ENCODE measurements around the gene DACT3. TPM values are rescaled to one million over a fixed set of nuclear protein-coding genes. Genes with fewer than 3 reads are reported as not detected.

The DACT3 gene
- total and polyA plus RNA-seq, 2 of the 4 experiments (the other 2 are of a cell fraction), result 1.6 to 4.9 TPM

DNA sequence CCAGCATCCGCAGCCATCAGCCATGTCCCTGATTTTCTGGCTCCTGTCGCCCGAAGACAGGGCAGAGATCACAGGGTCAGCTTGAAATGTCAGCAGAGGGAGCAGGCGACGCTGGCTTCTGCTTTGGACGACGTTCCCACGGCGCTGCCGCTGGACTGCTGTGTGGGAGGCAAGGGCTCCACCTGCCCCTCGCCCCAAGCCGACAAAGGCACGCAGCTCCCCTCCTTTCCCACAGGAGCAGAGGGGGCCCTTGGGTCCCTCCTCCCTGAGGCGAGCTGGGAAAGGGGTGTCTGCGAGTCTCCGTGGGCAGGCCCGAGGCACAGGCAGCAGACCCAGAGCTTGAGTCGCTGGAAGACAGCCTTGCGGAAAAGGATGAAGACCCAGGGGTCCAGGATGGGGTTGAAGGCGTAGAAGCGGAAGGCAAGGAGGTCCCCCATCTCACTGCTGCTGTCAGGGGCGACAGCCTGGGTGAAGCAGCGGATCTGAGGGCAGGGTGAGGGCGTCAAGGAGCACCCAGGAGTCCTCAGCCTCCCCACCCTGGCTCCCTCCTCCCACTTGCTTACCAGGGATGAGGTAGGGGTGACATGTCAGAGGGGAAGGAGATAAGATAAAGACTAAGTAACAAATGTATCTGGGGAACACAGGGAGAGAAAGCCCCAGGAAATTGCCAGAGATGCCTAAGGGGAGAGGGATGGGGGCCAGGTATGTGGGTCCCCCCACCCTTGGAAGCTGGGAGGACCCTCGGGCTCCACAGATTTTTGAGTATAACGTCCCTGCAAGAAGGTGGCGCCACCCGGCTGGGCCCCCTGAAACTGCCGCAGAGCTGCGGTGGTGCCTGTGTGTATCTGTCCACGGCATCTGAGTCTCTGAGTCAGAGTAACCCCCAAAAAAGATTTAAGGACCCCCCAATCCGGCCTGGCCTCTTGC is 39.5 kb downstream of the DACT3 start (continued):
- TF ChIP-seq, protein P1, sequence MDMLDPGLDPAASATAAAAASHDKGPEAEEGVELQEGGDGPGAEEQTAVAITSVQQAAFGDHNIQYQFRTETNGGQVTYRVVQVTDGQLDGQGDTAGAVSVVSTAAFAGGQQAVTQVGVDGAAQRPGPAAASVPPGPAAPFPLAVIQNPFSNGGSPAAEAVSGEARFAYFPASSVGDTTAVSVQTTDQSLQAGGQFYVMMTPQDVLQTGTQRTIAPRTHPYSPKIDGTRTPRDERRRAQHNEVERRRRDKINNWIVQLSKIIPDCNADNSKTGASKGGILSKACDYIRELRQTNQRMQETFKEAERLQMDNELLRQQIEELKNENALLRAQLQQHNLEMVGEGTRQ (IDR thresholded peaks at IDR 0.05; ENCODE audit: low read depth, low read length), result no peak

DNA sequence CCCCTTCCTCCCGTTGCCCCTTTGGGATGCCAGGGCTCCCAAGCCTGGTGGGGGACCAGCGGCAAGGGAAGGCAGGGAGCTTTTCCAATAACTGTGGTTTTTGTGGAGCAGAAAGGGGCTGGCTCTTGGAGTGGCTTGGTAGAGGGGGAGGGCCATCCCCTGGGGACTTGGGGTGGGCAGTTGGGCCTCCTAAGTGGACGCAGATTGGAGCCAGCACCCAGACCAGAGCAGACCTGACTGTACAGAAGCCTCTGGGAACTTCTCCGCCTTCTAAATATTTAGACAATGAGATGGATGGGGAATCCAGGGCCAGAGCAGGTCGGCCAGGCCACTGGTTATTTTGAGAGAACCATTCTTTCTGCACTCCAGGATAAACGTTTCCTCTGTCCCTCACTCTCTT is 40.3 kb downstream of the DACT3 start:
- H2BK120ac ChIP-seq (ENCODE audit: low read depth, low read length), result peak overlapping the region; percentile 72
- peak overlapping the region; percentile 38; the same call in 1 of the 2 replicates for H4K91ac ChIP-seq (ENCODE audit: insufficient read depth, low read depth, low read length)
- no peaks in the 10 kb centered on the region for H3K9me3 ChIP-seq (ENCODE audit: control insufficient read depth, insufficient read depth, low read length)
- H3K23ac ChIP-seq (ENCODE audit: low read depth, low read length), result no peak overlapping the region
- POLR2A ChIA-PET (ENCODE audit: unreplicated experiment), result no interaction called here
- peak overlapping the region; percentile 57; the same call in 1 of the 2 replicates for H2AK5ac ChIP-seq (ENCODE audit: low read depth, low read length)
- H2BK5ac ChIP-seq (ENCODE audit: low read depth, low read length, poor library complexity, severe bottlenecking), result peak overlapping the region; percentile 37
- peak overlapping the region; percentile 62 for H3K4me2 ChIP-seq (ENCODE audit: low read depth, low read length)
- peak overlapping the region; percentile 86 for H2AFZ ChIP-seq (replicated peaks; ENCODE audit: low read length, poor library complexity)
- H4K20me1 ChIP-seq (ENCODE audit: insufficient read depth, low read length), result peaks cover 14% of the 10 kb centered on the region
- peaks cover 24% of the 10 kb centered on the region for H3K9me1 ChIP-seq (ENCODE audit: insufficient read depth, low read length)
- DNase-seq (peak; percentile 85), ATAC-seq (ENCODE audit: low read depth) (peak; percentile 65)
- H3K79me1 ChIP-seq (ENCODE audit: low read depth in 1 of 2, low read length in 2 of 2), result peaks cover 0 to 23% of the 10 kb centered on the region in 2 experiments; a peak in 1 of 4 replicates
- CTCF ChIA-PET, result interaction anchor here (1.0 kb wide), 1 partner anchor 42 kb away, joined by 3 read pairs; no protein-coding TSS in a partner anchor
- H3K9ac ChIP-seq (ENCODE audit: low read depth, low read length), result no peak overlapping the region
- H3K4me3 ChIP-seq (ENCODE audit: insufficient read depth, low read depth, low read length), result no peak overlapping the region
- no TSS peak for BruUV-seq (replicated peaks)
- in situ Hi-C loops (cut with MboI; ENCODE audit: low sequenced_read_pairs), result no loop called here
- H3K36me3 ChIP-seq (ENCODE audit: control insufficient read depth, insufficient read depth, low read length), result no peaks in the 10 kb centered on the region
- dilution Hi-C loops (cut with HindIII; ENCODE audit: low sequenced_read_pairs, unreplicated experiment), result no loop called here
- H3K18ac ChIP-seq (ENCODE audit: low read depth, low read length), result no peak overlapping the region
- H3K4ac ChIP-seq (ENCODE audit: low read depth, low read length), result peak overlapping the region; percentile 51
- H2AK9ac ChIP-seq (replicated peaks; ENCODE audit: low read depth, low read length, poor library complexity), result no peak overlapping the region
- no peak overlapping the region; the same call in 1 of the 2 replicates for H3K14ac ChIP-seq (replicated peaks; ENCODE audit: low read depth, low read length)
- H3K4me1 ChIP-seq (ENCODE audit: control insufficient read depth, insufficient read depth, low read length), result peaks cover 42% of the 10 kb centered on the region
- no peak overlapping the region for H2BK15ac ChIP-seq (ENCODE audit: low read depth, low read length)
- no peak overlapping the region for H4K5ac ChIP-seq (ENCODE audit: low read depth, low read length)
- peak overlapping the region; percentile 28; the same call in 1 of the 2 replicates for H3K27ac ChIP-seq (ENCODE audit: insufficient read depth, low read length)
- no peak overlapping the region for H2BK20ac ChIP-seq (ENCODE audit: low read depth, low read length)
- intact Hi-C loops (cut with micrococcal nuclease), result no loop called here
- TF ChIP-seq MAZ (IDR thresholded peaks at IDR 0.05; ENCODE audit: borderline replicate concordance, low read depth, low read length) (peak; percentile 39; the same call in 1 of the 2 replicates), FOS (IDR thresholded peaks at IDR 0.05; ENCODE audit: low read depth, low read length) (no peak)
- no CpG with 5 or more reads among the region's 6 CpGs for WGBS, 2 experiments (ENCODE audit: extremely low coverage in 2 of 2, insufficient read length in 1 of 2)
- H3K56ac ChIP-seq (ENCODE audit: extremely low read depth, insufficient read depth, low read length), result no peak overlapping the region
- peak overlapping the region; percentile 11 to 50; a peak in 2 of 4 replicates for H4K8ac ChIP-seq (ENCODE audit: low read depth in 2 of 2, low read length in 2 of 2)
- no peaks in the 10 kb centered on the region for H3K27me3 ChIP-seq (ENCODE audit: control insufficient read depth, insufficient read depth, low read length)
